ENCODE data around the gene IL27RA.
A peak's percentile ranks its signal among the peaks of the same experiment; 100 is the strongest.

The IL27RA gene

DNA sequence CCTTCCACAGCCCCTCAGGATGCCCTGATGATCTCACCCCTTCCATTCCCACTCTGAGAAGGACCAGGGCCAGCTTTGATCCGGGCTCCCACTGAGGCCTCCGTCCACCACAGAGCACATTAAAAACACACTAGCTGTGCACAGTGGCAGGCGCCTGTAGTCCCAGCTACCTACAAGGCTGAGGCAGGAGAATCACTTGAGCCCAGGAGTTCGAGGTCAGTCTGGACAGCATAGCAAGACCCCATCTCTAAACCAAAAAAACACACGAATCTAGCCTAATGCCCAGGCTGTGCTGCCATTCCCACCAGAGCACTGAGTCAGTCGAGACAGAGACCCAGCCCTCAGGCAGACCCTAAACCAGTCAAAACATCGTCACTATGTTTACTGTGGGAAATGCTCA, 39.5 kb upstream of the IL27RA start:
- Mint-ChIP-seq H3K4me3 (no peak overlapping the region), H3K27ac (peak overlapping the region; percentile 65 to 84), H3K36me3 (ENCODE audit: insufficient read depth) (peaks cover 35% of the 10 kb centered on the region), H3K9me3 (no peaks in the 10 kb centered on the region), H3K4me1 (ENCODE audit: low read depth in 2 of 2) (peaks cover 33 to 35% of the 10 kb centered on the region in 2 donors), H3K27me3 (no peaks in the 10 kb centered on the region)
- ATAC-seq (replicated peaks) (no peak), DNase-seq (no peak)

DNA sequence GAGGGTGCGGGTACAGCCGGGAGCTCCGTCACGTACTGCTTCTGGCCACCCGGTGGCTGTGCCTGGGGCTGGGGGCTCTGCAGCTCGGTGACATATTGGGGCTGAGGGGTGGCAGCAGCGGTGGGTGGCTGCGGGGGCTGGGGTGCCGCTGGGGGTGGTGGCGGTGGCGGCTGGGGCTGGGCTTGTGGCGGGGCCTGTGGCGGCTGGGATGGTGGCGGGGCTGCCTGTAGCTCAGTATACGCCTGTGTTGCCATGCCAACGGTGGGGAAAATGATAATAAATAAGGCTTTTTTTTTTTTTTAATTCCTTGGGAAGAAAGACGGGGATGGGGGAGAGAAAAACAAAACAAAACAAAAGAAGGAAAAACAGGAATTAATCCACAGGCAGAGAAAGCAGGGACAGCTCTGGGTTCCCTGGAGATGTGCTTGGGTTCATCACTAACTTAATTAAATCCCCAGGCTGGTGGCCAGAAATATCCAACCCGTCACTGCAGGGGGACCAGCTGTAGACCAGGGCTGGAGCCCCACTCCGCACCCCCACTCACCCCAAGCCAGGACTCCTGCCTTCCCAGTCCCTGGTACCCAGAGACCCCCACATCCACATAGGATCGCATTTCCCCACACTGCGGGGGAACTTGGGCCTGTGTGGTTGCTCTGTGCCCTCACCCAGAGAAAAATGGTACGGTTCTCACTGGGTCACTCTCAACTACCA, 37.8 kb upstream of the IL27RA start:
- Mint-ChIP-seq H3K4me3 (no peak overlapping the region), H3K27me3 (no peaks in the 10 kb centered on the region), H3K4me1 (ENCODE audit: low read depth in 2 of 2) (peaks cover 23 to 25% of the 10 kb centered on the region in 2 donors), H3K9me3 (no peaks in the 10 kb centered on the region), H3K27ac (peak overlapping the region; percentile 58 to 65), H3K36me3 (ENCODE audit: insufficient read depth) (peaks cover 31% of the 10 kb centered on the region)
- ATAC-seq (replicated peaks) (peak; percentile 63), DNase-seq (no peak)

- Mint-ChIP-seq H3K36me3 (ENCODE audit: insufficient read depth) (peaks cover 25% of the 10 kb centered on the region), H3K4me1 (ENCODE audit: low read depth in 2 of 2) (peaks cover 8 to 11% of the 10 kb centered on the region in 2 donors), H3K27ac (peak overlapping the region in 1 of 2 donors; percentile 38), H3K9me3 (no peaks in the 10 kb centered on the region), H3K4me3 (no peak overlapping the region), H3K27me3 (no peaks in the 10 kb centered on the region)
- DNase-seq (no peak), ATAC-seq (replicated peaks) (no peak)
Observed at GRCh38 chr19:13995017-13995728, 36.4 kb upstream of the IL27RA start.

DNA sequence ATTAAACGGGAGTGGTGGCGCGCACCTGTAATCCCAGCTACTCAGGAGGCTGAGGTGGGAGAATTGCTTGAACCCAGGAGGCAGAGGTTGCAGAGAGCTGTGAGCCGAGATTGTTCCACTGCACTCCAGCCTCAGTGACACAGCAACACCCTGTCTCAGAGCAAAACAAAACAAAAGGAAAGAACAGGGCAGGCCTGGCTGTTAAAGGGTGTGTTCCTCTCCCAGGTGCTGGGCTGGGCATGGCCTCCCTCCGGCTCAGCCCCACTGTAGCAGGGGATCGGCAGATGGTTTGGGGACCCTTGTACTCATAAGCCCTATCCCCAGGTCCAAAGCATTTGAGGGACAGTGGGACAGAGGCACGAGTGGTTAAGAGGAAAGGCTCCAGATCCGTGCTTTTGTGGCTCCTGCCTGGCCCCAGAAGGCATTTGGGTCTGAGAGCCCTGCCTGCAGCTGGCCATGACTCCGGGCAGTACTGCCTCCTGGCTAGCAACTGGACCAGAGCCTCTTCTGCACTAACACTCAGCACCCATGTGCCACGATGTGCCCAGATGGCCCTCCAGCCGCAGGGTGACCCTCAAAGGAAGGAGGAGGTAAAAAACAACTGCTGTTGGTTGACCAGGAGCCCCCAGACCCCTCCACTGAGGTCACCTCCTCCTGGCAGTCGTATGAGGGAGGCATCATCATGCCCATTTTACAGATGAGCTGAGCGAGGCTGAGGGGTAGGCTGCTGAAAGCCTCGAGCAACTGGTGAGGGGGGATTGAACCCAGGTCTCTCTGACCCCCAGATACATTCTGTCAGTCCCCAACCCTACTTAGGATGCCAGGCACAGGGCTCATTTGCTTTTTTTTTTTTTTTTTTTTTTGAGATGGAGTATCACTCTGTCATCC, 35.4 kb upstream of the IL27RA start:
- H3K9me3 Mint-ChIP-seq = no peaks in the 10 kb centered on the region
- no peak overlapping the region for H3K4me3 Mint-ChIP-seq
- peaks cover 25% of the 10 kb centered on the region for H3K36me3 Mint-ChIP-seq (ENCODE audit: insufficient read depth)
- no peak for ATAC-seq (replicated peaks)
- H3K27me3 Mint-ChIP-seq = no peaks in the 10 kb centered on the region
- no peak for DNase-seq
- peaks cover 7 to 9% of the 10 kb centered on the region in 2 donors for H3K4me1 Mint-ChIP-seq (ENCODE audit: low read depth in 2 of 2)
- no peak overlapping the region for H3K27ac Mint-ChIP-seq

GRCh38 chr19:13996928-13997630, 34.5 kb upstream of the IL27RA start:
- Mint-ChIP-seq H3K27ac (no peak overlapping the region), H3K27me3 (no peaks in the 10 kb centered on the region), H3K36me3 (ENCODE audit: insufficient read depth) (peaks cover 29% of the 10 kb centered on the region), H3K4me1 (ENCODE audit: low read depth in 2 of 2) (peaks cover 8% of the 10 kb centered on the region in 2 donors), H3K9me3 (no peaks in the 10 kb centered on the region), H3K4me3 (no peak overlapping the region)
- no peak for DNase-seq
- ATAC-seq (replicated peaks) = no peak

- no peaks in the 10 kb centered on the region for H3K27me3 Mint-ChIP-seq
- peaks cover 10% of the 10 kb centered on the region in 2 donors for H3K4me1 Mint-ChIP-seq (ENCODE audit: low read depth in 2 of 2)
- H3K36me3 Mint-ChIP-seq (ENCODE audit: insufficient read depth) = peaks cover 33% of the 10 kb centered on the region
- DNase-seq (no peak), ATAC-seq (replicated peaks) (no peak)
- peak overlapping the region in 1 of 2 donors; percentile 77 for H3K27ac Mint-ChIP-seq
- no peaks in the 10 kb centered on the region for H3K9me3 Mint-ChIP-seq
- H3K4me3 Mint-ChIP-seq = no peak overlapping the region
Observed at GRCh38 chr19:13997631-13997962, 34.0 kb upstream of the IL27RA start.

DNA sequence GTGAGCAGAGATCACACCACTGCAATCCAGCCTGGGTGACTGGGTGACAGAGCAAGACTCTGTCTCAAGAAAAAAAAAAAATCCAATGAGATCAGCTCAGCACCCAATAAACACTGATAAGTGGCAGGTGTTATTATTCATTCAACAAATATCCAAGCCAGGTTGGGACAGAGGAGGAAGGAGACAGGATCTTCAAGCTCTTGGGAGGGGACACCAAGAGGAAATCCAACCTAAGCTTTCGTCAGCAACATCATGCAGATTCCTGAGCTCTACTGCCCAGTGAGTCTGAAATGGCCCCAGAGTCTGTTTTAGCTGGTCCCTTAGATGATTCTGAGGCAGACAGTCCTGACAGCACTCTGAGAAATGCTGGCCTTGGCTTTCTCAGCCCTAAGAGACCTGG, 33.1 kb upstream of the IL27RA start:
- peaks cover 28% of the 10 kb centered on the region for H3K36me3 Mint-ChIP-seq (ENCODE audit: insufficient read depth)
- peak overlapping the region; percentile 77 to 97 for H3K27ac Mint-ChIP-seq
- DNase-seq (no peak), ATAC-seq (replicated peaks) (no peak)
- no peak overlapping the region for H3K4me3 Mint-ChIP-seq
- no peaks in the 10 kb centered on the region for H3K27me3 Mint-ChIP-seq
- peaks cover 19% of the 10 kb centered on the region in 2 donors for H3K4me1 Mint-ChIP-seq (ENCODE audit: low read depth in 2 of 2)
- no peaks in the 10 kb centered on the region for H3K9me3 Mint-ChIP-seq

DNA sequence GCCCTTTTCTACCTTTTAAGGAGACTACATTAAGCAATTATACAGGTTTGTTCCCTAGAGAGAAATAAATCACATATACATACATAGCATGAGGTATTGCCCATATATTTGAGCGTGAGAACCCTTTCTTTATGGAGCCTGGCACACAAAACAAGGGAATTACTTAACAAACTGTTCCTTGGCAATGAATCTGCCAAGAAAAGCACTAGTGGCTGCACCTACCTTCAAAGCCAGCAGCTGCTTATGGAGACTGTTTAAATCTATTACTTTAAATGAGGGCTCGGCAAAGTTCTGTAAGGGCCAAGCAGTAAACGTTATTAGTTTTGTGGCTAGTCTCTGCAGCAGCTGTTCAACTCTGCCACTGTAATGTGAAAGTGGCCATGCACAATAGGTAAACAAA, 32.5 kb upstream of the IL27RA start:
- H3K27me3 Mint-ChIP-seq = no peaks in the 10 kb centered on the region
- peak overlapping the region in 1 of 2 donors; percentile 97 for H3K27ac Mint-ChIP-seq
- ATAC-seq (replicated peaks) (no peak), DNase-seq (no peak)
- peaks cover 23% of the 10 kb centered on the region for H3K36me3 Mint-ChIP-seq (ENCODE audit: insufficient read depth)
- no peaks in the 10 kb centered on the region for H3K9me3 Mint-ChIP-seq
- H3K4me3 Mint-ChIP-seq = no peak overlapping the region
- peaks cover 20 to 22% of the 10 kb centered on the region in 2 donors for H3K4me1 Mint-ChIP-seq (ENCODE audit: low read depth in 2 of 2)

GRCh38 chr19:14000691-14001375, 30.7 kb upstream of the IL27RA start:
- Mint-ChIP-seq H3K27me3 (no peaks in the 10 kb centered on the region), H3K27ac (peak overlapping the region; percentile 94 to 97), H3K36me3 (ENCODE audit: insufficient read depth) (peaks cover 27% of the 10 kb centered on the region), H3K4me3 (peak overlapping the region in 1 of 2 donors; percentile 39), H3K4me1 (ENCODE audit: low read depth in 2 of 2) (peaks cover 30 to 31% of the 10 kb centered on the region in 2 donors), H3K9me3 (no peaks in the 10 kb centered on the region)
- DNase-seq = no peak
- no peak for ATAC-seq (replicated peaks)

- DNase-seq (peak in 2 of 3 experiments; percentile 28 to 42), ATAC-seq (replicated peaks) (peak; percentile 6)
- Mint-ChIP-seq H3K4me3 (peak overlapping the region; percentile 69 to 79), H3K27ac (peak overlapping the region; percentile 94 to 97), H3K27me3 (no peaks in the 10 kb centered on the region), H3K9me3 (no peaks in the 10 kb centered on the region), H3K36me3 (ENCODE audit: insufficient read depth) (peaks cover 34% of the 10 kb centered on the region), H3K4me1 (ENCODE audit: low read depth in 2 of 2) (peaks cover 33 to 38% of the 10 kb centered on the region in 2 donors)
Observed at GRCh38 chr19:14002571-14003250, 28.9 kb upstream of the IL27RA start.

DNA sequence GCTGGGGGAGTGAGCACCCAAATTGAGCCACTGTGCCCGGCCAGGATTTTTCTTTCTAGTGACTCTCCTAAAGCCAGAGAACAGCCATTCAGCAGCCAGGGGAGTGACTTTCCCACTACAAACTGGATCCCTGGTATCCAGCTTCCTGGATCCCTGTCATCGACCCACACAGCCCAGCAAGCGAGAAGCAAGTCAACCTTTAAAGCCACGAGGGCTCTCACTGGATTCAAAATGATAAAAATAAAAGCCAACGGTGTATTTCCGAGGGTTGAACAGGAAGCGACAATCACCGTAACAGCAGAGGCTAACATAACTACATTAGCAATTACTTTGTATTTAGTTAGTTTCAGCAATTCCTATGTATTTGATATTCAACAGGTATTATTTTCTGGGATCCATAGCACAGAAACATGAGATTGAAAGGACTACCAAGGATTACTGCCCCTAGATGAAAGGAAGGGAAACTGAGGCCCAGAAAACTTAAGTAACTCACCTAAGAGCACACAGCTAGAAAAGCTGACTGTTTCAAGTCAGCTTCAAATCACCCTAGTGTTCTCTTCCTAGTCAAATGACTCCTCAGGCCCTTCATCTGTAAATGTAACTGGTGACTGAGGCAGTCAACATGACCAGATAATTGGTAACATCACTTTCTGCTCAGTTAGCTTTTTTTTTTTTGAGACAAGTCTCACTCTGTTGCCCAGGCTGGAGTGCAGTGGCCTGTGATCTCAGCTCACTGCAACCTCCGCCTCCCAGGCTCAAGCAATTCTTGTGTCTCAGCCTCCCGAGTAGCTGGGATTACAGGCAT, 28.1 kb upstream of the IL27RA start:
- DNase-seq (no peak), ATAC-seq (replicated peaks) (no peak)
- peak overlapping the region; percentile 94 to 97 for H3K27ac Mint-ChIP-seq
- H3K36me3 Mint-ChIP-seq (ENCODE audit: insufficient read depth) = peaks cover 37% of the 10 kb centered on the region
- H3K9me3 Mint-ChIP-seq = no peaks in the 10 kb centered on the region
- peak overlapping the region; percentile 69 to 79 for H3K4me3 Mint-ChIP-seq
- peaks cover 37 to 38% of the 10 kb centered on the region in 2 donors for H3K4me1 Mint-ChIP-seq (ENCODE audit: low read depth in 2 of 2)
- H3K27me3 Mint-ChIP-seq = no peaks in the 10 kb centered on the region

All from effector memory CD8-positive, alpha-beta T cell (primary cell).